CD8-positive, alpha-beta memory T cell (primary cell): Measurements from ENCODE around the gene KPNB1. TPM values are rescaled to one million over a fixed set of nuclear protein-coding genes. Genes with fewer than 3 reads are reported as not detected.

Source experiments
- CTCF ChIA-PET: fragments of 350-600 bp; sonication (Branson Sonifier 250); formaldehyde crosslinking; loops from one replicate; lab custom pipeline; 2021; ENCODE audit warnings: antibody characterized with exemption; lab: Charles Lee
- POLR2A ChIA-PET: fragments of 350-600 bp; sonication (Branson Sonifier 250); formaldehyde crosslinking; loops from one replicate; lab custom pipeline; 2021; ENCODE audit warnings: antibody characterized with exemption; lab: Charles Lee
- DNase-seq, 5 donors: peaks; one replicate each; pipeline versions ENCODE4 v3.0.0 to v3.0.0-alpha.2; 2020 to 2022; ENCODE audit warnings: mixed read lengths in 1 of 5
- H3K27ac ChIP-seq: one replicate; pipeline ENCODE4 v1.7.0; 2013; ENCODE audit warnings: low read depth, mild to moderate bottlenecking, low read length, moderate library complexity
- H3K27me3 ChIP-seq: 2 replicates; pipeline ENCODE4 v1.7.0; 2013; ENCODE audit warnings: low read length, mild to moderate bottlenecking; ENCODE audit not compliant: insufficient read depth, poor library complexity, severe bottlenecking
- H3K36me3 ChIP-seq: 2 replicates; pipeline ENCODE4 v1.7.0; 2013; ENCODE audit warnings: mild to moderate bottlenecking, low read length, moderate library complexity; ENCODE audit not compliant: insufficient read depth
- H3K4me1 ChIP-seq: 2 replicates; pipeline ENCODE4 v1.7.0; 2013; ENCODE audit warnings: mild to moderate bottlenecking, low read length, moderate library complexity; ENCODE audit not compliant: insufficient read depth
- H3K4me3 ChIP-seq: 2 replicates; pipeline ENCODE4 v1.7.0; 2013; ENCODE audit warnings: mild to moderate bottlenecking, low read length
- H3K9me3 ChIP-seq: 2 replicates; pipeline ENCODE4 v1.7.0; 2013; ENCODE audit warnings: mild to moderate bottlenecking, low read length
- H3K27ac Mint-ChIP-seq, 8 donors: one replicate each; pipeline ENCODE4 v1.8.0; 2020 to 2021; ENCODE audit warnings: mixed read lengths in 8 of 8, mild to moderate bottlenecking in 6 of 8, inconsistent platforms in 3 of 8, moderate library complexity in 3 of 8
- H3K27me3 Mint-ChIP-seq, 2 donors: one replicate each; pipeline ENCODE4 v1.8.0; 2020 to 2021; ENCODE audit warnings: mixed read lengths in 2 of 2, mild to moderate bottlenecking in 1 of 2, moderate library complexity in 1 of 2
- H3K36me3 Mint-ChIP-seq, 3 donors: one replicate each; pipeline ENCODE4 v1.8.0; 2020 to 2021; ENCODE audit warnings: mixed read lengths in 3 of 3, inconsistent platforms in 1 of 3, mild to moderate bottlenecking in 1 of 3
- H3K4me1 Mint-ChIP-seq, 3 donors: one replicate each; pipeline ENCODE4 v1.8.0; 2020 to 2021; ENCODE audit warnings: mixed read lengths in 3 of 3, inconsistent platforms in 1 of 3, mild to moderate bottlenecking in 1 of 3
- H3K4me3 Mint-ChIP-seq, 7 donors: one replicate each; pipeline ENCODE4 v1.8.0; 2020 to 2021; ENCODE audit warnings: mixed read lengths in 7 of 7, mild to moderate bottlenecking in 6 of 7, moderate library complexity in 4 of 7, inconsistent platforms in 2 of 7
- H3K9me3 Mint-ChIP-seq, 5 donors: one replicate each; pipeline ENCODE4 v1.8.0; 2020 to 2022; ENCODE audit warnings: mixed read lengths in 5 of 5, mild to moderate bottlenecking in 3 of 5, moderate library complexity in 2 of 5, inconsistent platforms in 1 of 5
- polyA plus RNA-seq: library from polyadenylated mRNA; unstranded; fragments of 300-500 nt; fragmentation: Illumina TruSeq; gene quantifications from one replicate; pipeline ENCODE4 v1.2.3, GENCODE V29; 2021
- total RNA-seq, 2 experiments: library from RNA; stranded (reverse); gene quantifications; one replicate each; pipeline ENCODE4 v1.2.3, GENCODE V29; 2021

Gene KPNB1
- total RNA-seq (100 to 1,000 TPM; 907 to 915 TPM), polyA plus RNA-seq (35.9 TPM)

DNA sequence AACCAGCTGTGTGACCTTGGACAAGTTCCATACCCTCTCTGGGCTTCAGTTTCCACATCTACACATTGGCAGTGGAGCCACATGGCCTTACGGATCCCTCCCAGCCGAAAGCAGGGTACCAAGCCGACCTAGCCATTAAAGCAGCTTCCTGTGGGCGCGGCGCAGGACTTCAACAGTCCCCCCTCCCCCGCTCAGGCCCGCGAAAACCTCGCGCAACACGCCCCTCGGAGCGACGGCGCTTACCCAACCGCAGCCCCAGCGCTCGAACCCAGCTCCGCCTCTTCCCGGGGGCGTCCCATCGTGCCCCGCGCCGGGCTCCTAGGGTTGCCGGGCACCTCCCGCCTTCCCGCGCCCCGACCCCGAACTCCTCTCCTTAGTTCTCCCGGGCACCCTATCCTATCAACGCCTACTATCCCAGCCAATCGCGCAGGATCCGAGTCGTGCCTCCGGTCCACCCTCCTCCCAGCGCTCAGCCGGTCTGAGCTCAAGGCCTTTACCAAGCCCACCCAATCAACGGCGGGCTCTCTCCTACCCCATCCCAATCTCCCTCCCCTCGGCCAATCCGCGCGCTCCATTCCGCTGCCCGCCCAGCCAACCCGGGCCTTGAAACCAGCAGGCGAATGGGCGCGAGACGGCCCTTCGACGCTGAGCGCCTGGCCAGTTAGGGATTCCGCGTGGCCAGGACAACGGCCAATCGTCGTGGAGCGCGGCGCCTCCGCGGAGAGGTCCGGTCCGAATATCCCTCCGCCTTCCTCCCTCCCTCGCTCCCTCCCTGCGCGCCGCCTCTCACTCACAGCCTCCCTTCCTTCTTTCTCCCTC, at the start of gene KPNB1:
TSS of gene KPNB1 (plus strand) at position 767 of the 819 bp plus-strand sequence. CDS start 326 bp downstream, outside the sequence.
- H3K27ac Mint-ChIP-seq, result peak within 1 kb of the TSS; percentile 92 to 100 (median 98)
- POLR2A ChIA-PET, result interaction anchor here (0.6 to 4.5 kb wide), 19 partner anchors 9 to 325 kb away, joined by 3 to 33 read pairs (median 6); partner anchors contain the start of genes EFCAB13, LRRC46, MRPL10 and SP2
- peaks cover 0 to 5% of the 10 kb centered on the region in 2 donors for H3K27me3 Mint-ChIP-seq
- Histone ChIP-seq H3K4me3 (peak within 1 kb of the TSS; percentile 84), H3K27me3 (no peaks in the 10 kb centered on the region), H3K27ac (peak within 1 kb of the TSS; percentile 85), H3K9me3 (no peaks in the 10 kb centered on the region), H3K36me3 (peaks cover 19% of the 10 kb centered on the region), H3K4me1 (peaks cover 49% of the 10 kb centered on the region)
- CTCF ChIA-PET, result interaction anchor here (0.8 to 11.6 kb wide), 15 partner anchors 11 to 240 kb away, joined by 3 to 82 read pairs (median 4); partner anchors contain the start of genes SCRN2 and TBX21
- peaks cover 4 to 36% (median 10%) of the 10 kb centered on the region in 3 donors for H3K36me3 Mint-ChIP-seq
- H3K4me1 Mint-ChIP-seq, result peaks cover 39 to 65% (median 53%) of the 10 kb centered on the region in 3 donors
- H3K4me3 Mint-ChIP-seq, result peak within 1 kb of the TSS; percentile 91 to 100 (median 98)
- peak; percentile 98 to 99 (median 98) for DNase-seq
- H3K9me3 Mint-ChIP-seq, result no peaks in the 10 kb centered on the region

DNA sequence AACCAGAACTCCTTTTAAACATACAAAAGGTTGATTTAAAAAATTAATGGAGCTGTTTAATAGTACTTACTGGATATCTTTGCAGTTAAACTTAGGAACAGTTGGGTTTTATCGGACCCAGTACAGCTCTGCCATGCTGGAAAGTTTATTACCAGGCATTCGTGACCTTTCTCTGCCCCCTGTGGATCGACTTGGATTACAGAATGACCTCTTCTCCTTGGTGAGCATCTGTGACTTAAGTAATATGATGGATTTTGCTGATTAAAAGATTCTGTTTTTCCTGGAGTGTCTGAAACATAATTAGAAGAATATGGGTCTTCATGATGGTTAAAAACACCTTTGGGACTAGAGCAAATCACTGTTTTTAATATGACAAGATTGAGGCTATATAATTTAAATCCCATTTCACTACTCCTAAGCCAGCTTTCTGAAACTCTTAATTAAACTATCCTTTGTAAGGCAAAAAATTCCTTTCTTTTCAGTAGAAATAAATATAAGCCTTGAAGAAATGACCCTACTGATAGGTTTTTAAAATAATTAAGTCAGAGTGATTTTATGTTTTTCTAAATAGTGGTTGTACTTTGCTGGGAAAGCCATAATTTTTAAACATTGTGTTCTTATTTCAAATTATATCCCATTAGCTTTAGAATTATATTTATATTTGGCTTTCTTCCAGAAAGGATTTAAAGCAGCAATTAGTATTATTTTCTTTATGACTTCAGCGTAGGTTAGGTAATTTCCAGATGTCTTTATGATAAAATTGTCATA, 45.7 kb upstream of the KPNB1 start:
- POLR2A ChIA-PET, result no interaction called here
- DNase-seq, result no peak
- Mint-ChIP-seq H3K4me1 (peaks cover 0 to 4% (median 0%) of the 10 kb centered on the region in 3 donors), H3K27ac (peak overlapping the region in 2 of 8 donors; percentile 22 to 30), H3K4me3 (no peak overlapping the region), H3K9me3 (no peaks in the 10 kb centered on the region), H3K27me3 (no peaks in the 10 kb centered on the region), H3K36me3 (peaks cover 7 to 76% (median 15%) of the 10 kb centered on the region in 3 donors)
- Histone ChIP-seq H3K27ac (no peak overlapping the region), H3K9me3 (no peaks in the 10 kb centered on the region), H3K4me1 (no peaks in the 10 kb centered on the region), H3K36me3 (peaks cover 10% of the 10 kb centered on the region), H3K27me3 (no peaks in the 10 kb centered on the region), H3K4me3 (no peak overlapping the region)
- CTCF ChIA-PET, result interaction anchor here (1.6 kb wide), 1 partner anchor 13 kb away, joined by 5 read pairs; no protein-coding TSS in a partner anchor

- Histone ChIP-seq H3K27me3 (no peaks in the 10 kb centered on the region), H3K4me3 (no peak overlapping the region), H3K4me1 (no peaks in the 10 kb centered on the region), H3K27ac (no peak overlapping the region), H3K9me3 (no peaks in the 10 kb centered on the region), H3K36me3 (peaks cover 10% of the 10 kb centered on the region)
- Mint-ChIP-seq H3K9me3 (no peaks in the 10 kb centered on the region), H3K4me3 (no peak overlapping the region), H3K36me3 (peaks cover 7 to 76% (median 18%) of the 10 kb centered on the region in 3 donors), H3K27ac (no peak overlapping the region), H3K4me1 (peaks cover 0 to 4% (median 0%) of the 10 kb centered on the region in 3 donors), H3K27me3 (no peaks in the 10 kb centered on the region)
- ChIA-PET CTCF (interaction anchor here (1.6 kb wide), 1 partner anchor 12 kb away, joined by 5 read pairs; no protein-coding TSS in a partner anchor), POLR2A (no interaction called here)
- DNase-seq, result no peak
Observed at GRCh38 chr17:47604598-47604927, 45.2 kb upstream of the KPNB1 start.

GRCh38 chr17:47605011-47605410, 44.7 kb upstream of the KPNB1 start:
- H3K4me3 ChIP-seq, result no peak overlapping the region
- no peaks in the 10 kb centered on the region for H3K9me3 ChIP-seq
- CTCF ChIA-PET, result no interaction called here
- POLR2A ChIA-PET, result no interaction called here
- H3K36me3 Mint-ChIP-seq, result peaks cover 7 to 75% (median 18%) of the 10 kb centered on the region in 3 donors
- peaks cover 0 to 4% (median 0%) of the 10 kb centered on the region in 3 donors for H3K4me1 Mint-ChIP-seq
- H3K4me3 Mint-ChIP-seq, result no peak overlapping the region
- peaks cover 10% of the 10 kb centered on the region for H3K36me3 ChIP-seq
- no peak overlapping the region for H3K27ac ChIP-seq
- H3K27ac Mint-ChIP-seq, result no peak overlapping the region
- DNase-seq, result no peak
- no peaks in the 10 kb centered on the region for H3K4me1 ChIP-seq
- no peaks in the 10 kb centered on the region for H3K9me3 Mint-ChIP-seq
- no peaks in the 10 kb centered on the region for H3K27me3 Mint-ChIP-seq
- H3K27me3 ChIP-seq, result no peaks in the 10 kb centered on the region

GRCh38 chr17:47607481-47607880, 42.2 kb upstream of the KPNB1 start:
- H3K9me3 ChIP-seq, result no peaks in the 10 kb centered on the region
- ChIA-PET POLR2A (no interaction called here), CTCF (interaction anchor here (1.2 kb wide), 1 partner anchor 383 kb away, joined by 3 read pairs; no protein-coding TSS in a partner anchor)
- no peaks in the 10 kb centered on the region for H3K4me1 ChIP-seq
- no peak for DNase-seq
- peaks cover 0 to 4% (median 0%) of the 10 kb centered on the region in 3 donors for H3K4me1 Mint-ChIP-seq
- H3K4me3 ChIP-seq, result no peak overlapping the region
- H3K27ac ChIP-seq, result no peak overlapping the region
- peaks cover 7 to 71% (median 16%) of the 10 kb centered on the region in 3 donors for H3K36me3 Mint-ChIP-seq
- H3K27me3 Mint-ChIP-seq, result no peaks in the 10 kb centered on the region
- peak overlapping the region in 5 of 8 donors; percentile 9 to 66 (median 34) for H3K27ac Mint-ChIP-seq
- H3K27me3 ChIP-seq, result no peaks in the 10 kb centered on the region
- no peak overlapping the region for H3K4me3 Mint-ChIP-seq
- no peaks in the 10 kb centered on the region for H3K9me3 Mint-ChIP-seq
- peaks cover 5% of the 10 kb centered on the region for H3K36me3 ChIP-seq

- H3K27ac ChIP-seq, result no peak overlapping the region
- H3K27me3 ChIP-seq, result no peaks in the 10 kb centered on the region
- no peaks in the 10 kb centered on the region for H3K4me1 ChIP-seq
- no peaks in the 10 kb centered on the region for H3K36me3 ChIP-seq
- no peak overlapping the region for H3K4me3 Mint-ChIP-seq
- no peaks in the 10 kb centered on the region for H3K9me3 ChIP-seq
- DNase-seq, result no peak
- H3K27ac Mint-ChIP-seq, result peak overlapping the region in 3 of 8 donors; percentile 28 to 78 (median 44)
- H3K36me3 Mint-ChIP-seq, result peaks cover 0 to 65% (median 17%) of the 10 kb centered on the region in 3 donors
- no peak overlapping the region for H3K4me3 ChIP-seq
- no peaks in the 10 kb centered on the region for H3K27me3 Mint-ChIP-seq
- ChIA-PET POLR2A (no interaction called here), CTCF (no interaction called here)
- H3K9me3 Mint-ChIP-seq, result no peaks in the 10 kb centered on the region
- H3K4me1 Mint-ChIP-seq, result peaks cover 0 to 4% (median 0%) of the 10 kb centered on the region in 3 donors
Observed at GRCh38 chr17:47611372-47612350, 38.1 kb upstream of the KPNB1 start.
